ENCODE data around the gene TRAF7. TPM values are rescaled to one million over a fixed set of nuclear protein-coding genes. Genes with fewer than 3 reads are reported as not detected.

TRAF7 gene
- total and polyA plus RNA-seq, 2 of the 13 experiments (the other 11 are each of a cell fraction or from before 2014, with no cell fraction given): 47.9 to 65.6 TPM

DNA sequence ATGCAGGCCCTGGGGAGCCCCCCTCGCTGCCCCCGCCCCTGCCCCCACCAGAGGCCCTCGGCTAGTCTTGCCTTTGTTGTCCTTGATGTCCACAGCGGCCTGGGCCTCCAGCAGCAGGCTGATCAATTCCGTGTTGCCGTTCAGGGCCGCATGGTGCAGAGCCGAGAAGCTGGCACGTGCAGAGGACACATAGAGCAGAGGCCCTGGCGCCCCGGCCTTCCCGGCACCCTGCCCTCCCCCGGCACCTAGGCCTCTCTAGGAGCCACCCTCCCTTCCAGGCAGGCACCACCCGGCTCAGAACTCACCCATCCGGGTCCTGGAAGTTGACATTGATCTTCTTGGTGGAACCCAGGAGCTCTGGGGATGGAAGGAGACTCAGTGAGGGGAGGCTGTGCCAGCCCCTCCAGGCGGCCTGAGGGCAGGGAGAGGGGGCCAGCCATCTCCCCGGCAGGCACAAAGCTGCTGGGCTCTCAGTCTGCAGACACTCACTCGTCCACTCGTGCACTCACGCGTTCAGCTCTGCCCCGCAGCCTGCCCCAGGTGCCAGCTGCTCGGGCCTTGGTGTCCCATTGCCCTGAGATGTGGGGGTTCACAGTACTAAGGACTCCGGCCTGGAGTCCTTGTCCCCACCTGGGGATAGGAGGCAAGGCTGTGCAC lies 34.5 kb downstream of the TRAF7 start (continued):
- TF ChIP-seq GABPB1 (CRISPR knock-in tag; IDR thresholded peaks at IDR 0.05): no peak; the same call in 1 of the 2 replicates
- TF ChIP-seq ZFY (CRISPR knock-in tag; IDR thresholded peaks at IDR 0.05): peak; percentile 84
- TF ChIP-seq ZNF367 (CRISPR knock-in tag; IDR thresholded peaks at IDR 0.05; ENCODE audit: borderline replicate concordance): no peak
- no peak for TF ChIP-seq ZFP90 (CRISPR knock-in tag; IDR thresholded peaks at IDR 0.05; ENCODE audit: borderline replicate concordance)
- TF ChIP-seq MYC (CRISPR knock-in tag; IDR thresholded peaks at IDR 0.05; ENCODE audit: borderline replicate concordance): peak; percentile 67; the same call in 1 of the 2 replicates
- 0 out of 2 replicates have a peak, but pooled peaks have one; percentile 4 for TF ChIP-seq MAZ (IDR thresholded peaks at IDR 0.05; ENCODE audit: borderline replicate concordance, low read depth, low read length)
- no peak for TF ChIP-seq MAZ (CRISPR knock-in tag; IDR thresholded peaks at IDR 0.05; ENCODE audit: low read depth)
- peak; percentile 44; the same call in 1 of the 2 replicates for TF ChIP-seq SALL1 (CRISPR knock-in tag; IDR thresholded peaks at IDR 0.05)
- peak; percentile 49; the same call in 1 of the 2 replicates for TF ChIP-seq PAX8 (CRISPR knock-in tag; IDR thresholded peaks at IDR 0.05; ENCODE audit: borderline replicate concordance)
- TF ChIP-seq, protein P1, sequence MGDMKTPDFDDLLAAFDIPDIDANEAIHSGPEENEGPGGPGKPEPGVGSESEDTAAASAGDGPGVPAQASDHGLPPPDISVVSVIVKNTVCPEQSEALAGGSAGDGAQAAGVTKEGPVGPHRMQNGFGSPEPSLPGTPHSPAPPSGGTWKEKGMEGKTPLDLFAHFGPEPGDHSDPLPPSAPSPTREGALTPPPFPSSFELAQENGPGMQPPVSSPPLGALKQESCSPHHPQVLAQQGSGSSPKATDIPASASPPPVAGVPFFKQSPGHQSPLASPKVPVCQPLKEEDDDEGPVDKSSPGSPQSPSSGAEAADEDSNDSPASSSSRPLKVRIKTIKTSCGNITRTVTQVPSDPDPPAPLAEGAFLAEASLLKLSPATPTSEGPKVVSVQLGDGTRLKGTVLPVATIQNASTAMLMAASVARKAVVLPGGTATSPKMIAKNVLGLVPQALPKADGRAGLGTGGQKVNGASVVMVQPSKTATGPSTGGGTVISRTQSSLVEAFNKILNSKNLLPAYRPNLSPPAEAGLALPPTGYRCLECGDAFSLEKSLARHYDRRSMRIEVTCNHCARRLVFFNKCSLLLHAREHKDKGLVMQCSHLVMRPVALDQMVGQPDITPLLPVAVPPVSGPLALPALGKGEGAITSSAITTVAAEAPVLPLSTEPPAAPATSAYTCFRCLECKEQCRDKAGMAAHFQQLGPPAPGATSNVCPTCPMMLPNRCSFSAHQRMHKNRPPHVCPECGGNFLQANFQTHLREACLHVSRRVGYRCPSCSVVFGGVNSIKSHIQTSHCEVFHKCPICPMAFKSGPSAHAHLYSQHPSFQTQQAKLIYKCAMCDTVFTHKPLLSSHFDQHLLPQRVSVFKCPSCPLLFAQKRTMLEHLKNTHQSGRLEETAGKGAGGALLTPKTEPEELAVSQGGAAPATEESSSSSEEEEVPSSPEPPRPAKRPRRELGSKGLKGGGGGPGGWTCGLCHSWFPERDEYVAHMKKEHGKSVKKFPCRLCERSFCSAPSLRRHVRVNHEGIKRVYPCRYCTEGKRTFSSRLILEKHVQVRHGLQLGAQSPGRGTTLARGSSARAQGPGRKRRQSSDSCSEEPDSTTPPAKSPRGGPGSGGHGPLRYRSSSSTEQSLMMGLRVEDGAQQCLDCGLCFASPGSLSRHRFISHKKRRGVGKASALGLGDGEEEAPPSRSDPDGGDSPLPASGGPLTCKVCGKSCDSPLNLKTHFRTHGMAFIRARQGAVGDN (CRISPR knock-in tag; IDR thresholded peaks at IDR 0.05): peak; percentile 93
- no peak for TF ChIP-seq THYN1 (CRISPR knock-in tag; IDR thresholded peaks at IDR 0.05; ENCODE audit: borderline replicate concordance, low read depth)
- TF ChIP-seq, protein P2, sequence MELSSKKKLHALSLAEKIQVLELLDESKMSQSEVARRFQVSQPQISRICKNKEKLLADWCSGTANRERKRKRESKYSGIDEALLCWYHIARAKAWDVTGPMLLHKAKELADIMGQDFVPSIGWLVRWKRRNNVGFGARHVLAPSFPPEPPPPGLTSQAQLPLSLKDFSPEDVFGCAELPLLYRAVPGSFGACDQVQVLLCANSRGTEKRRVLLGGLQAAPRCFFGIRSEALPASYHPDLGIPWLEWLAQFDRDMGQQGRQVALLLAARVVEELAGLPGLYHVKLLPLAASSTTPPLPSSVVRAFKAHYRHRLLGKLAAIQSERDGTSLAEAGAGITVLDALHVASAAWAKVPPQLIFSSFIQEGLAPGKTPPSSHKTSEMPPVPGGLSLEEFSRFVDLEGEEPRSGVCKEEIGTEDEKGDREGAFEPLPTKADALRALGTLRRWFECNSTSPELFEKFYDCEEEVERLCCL (CRISPR knock-in tag; IDR thresholded peaks at IDR 0.05; ENCODE audit: borderline replicate concordance): no peak
- no peak; the same call in 1 of the 2 replicates for TF ChIP-seq ZNF563 (CRISPR knock-in tag; IDR thresholded peaks at IDR 0.05)
- TF ChIP-seq, protein P3, sequence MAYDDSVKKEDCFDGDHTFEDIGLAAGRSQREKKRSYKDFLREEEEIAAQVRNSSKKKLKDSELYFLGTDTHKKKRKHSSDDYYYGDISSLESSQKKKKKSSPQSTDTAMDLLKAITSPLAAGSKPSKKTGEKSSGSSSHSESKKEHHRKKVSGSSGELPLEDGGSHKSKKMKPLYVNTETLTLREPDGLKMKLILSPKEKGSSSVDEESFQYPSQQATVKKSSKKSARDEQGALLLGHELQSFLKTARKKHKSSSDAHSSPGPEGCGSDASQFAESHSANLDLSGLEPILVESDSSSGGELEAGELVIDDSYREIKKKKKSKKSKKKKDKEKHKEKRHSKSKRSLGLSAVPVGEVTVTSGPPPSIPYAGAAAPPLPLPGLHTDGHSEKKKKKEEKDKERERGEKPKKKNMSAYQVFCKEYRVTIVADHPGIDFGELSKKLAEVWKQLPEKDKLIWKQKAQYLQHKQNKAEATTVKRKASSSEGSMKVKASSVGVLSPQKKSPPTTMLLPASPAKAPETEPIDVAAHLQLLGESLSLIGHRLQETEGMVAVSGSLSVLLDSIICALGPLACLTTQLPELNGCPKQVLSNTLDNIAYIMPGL (CRISPR knock-in tag; IDR thresholded peaks at IDR 0.05; ENCODE audit: borderline replicate concordance in 1 of 2, low read depth in 1 of 2): peak in 1 of 2 experiments; percentile 24; a peak in 1 of 4 replicates
- TF ChIP-seq RARA (CRISPR knock-in tag; IDR thresholded peaks at IDR 0.05): 0 out of 2 replicates have a peak, but pooled peaks have one; percentile 25
